ENCODE data around the gene ISYNA1.

GRCh38 chr19:18412610-18413239 lies 25.2 kb downstream of the ISYNA1 start:
- no peak for TF ChIP-seq CTCF (IDR thresholded peaks at IDR 0.05)
- TF ChIP-seq POLR2AphosphoS5 (IDR thresholded peaks at IDR 0.05), result no peak
- no peak for TF ChIP-seq POLR2A (IDR thresholded peaks at IDR 0.05)
